HG02943 (cell line): ENCODE data around the gene TMEM121.

ENCODE experiments used
- ATAC-seq: cut with Tn5 transposase; IDR thresholded peaks from one replicate; pipeline ENCODE4 v1.9.1; 2021; ENCODE audit warnings: mild to moderate bottlenecking, low read depth, moderate library complexity; ENCODE audit not compliant: unreplicated experiment

TMEM121 gene

DNA sequence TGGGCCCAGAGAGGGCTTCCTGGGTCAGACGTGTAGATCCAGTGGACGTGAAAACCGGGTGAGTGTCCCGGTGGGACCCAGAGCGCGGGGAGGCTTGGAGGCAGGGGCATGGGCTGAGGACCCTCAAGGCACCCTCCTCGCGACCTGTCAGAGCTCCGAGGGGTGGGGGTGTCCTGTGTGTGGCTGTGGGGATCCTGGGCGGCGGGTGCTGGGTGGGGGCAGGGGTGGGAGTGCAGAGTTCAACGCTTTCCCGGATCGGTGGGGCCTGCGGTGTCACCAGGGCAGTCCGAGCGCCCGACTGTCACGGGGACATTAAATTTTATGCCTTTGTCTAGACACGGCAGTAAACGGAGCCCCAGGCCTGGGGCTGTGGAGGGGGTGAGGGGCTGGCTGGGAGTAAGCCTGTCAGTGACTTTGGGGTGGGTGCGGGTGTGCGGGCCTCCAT, 1.0 kb downstream of the TMEM121 start:
- ATAC-seq, result no peak

DNA sequence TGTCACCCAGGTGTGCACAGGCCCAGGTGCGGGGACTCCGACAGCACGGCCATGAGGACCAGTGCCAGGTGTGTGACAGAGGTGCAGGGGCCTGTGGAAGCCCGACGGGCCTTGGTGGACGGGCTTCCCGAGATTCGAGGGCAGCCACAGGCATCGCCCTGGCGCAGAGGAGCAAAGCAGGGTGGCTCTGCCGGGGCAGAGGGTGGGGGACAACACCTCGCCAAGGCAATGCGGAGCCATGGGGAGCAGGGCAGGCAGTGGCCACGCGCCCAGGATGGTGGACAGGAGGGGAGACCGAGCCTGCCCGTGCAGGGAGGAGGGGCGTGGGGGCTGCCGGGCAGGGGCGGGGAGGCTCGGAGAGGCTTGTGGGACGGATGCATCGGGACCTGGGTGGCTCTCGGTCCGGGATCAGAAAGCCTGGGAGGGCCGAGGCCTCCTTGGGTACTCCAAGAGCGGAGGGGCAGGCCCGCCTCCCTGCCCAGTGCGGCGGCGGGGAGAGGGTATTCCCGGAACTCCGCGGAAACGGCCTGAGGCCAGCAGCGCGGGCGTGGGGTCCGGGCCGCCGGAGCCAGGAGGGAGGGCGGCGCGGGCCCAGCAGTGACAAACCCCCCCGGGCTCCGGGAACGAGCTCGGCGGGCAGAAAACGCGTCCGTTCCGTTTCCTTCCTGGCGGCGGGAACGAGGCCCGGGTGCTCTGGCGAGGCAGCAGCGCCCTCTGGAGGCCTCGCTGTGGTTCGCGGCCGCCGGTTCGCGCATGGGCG, 1.6 kb downstream of the TMEM121 start:
- no peak for ATAC-seq

DNA sequence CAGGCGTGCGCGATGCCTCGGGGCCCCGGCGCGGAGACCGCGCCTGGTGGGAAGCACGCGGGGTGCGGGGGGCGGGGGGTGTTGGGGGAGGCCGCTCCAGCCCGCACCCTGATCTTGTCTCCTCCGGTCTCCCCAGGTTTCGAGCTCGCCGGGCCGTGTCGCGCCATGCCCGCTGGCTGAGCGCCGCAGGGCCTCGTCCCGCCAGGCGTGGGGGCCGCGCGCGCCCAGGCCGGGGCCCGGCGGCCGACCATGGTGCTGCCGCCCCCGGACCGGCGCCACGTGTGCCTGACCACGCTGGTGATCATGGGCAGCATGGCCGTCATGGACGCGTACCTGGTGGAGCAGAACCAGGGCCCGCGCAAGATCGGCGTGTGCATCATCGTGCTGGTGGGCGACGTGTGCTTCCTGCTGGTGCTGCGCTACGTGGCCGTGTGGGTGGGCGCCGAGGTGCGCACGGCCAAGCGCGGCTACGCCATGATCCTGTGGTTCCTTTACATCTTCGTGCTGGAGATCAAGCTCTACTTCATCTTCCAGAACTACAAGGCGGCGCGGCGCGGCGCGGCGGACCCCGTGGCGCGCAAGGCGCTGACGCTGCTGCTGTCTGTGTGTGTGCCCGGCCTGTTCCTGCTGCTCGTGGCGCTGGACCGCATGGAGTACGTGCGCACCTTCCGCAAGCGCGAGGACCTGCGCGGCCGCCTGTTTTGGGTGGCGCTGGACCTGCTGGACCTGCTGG, 2.4 kb downstream of the TMEM121 start:
- ATAC-seq, result no peak

DNA sequence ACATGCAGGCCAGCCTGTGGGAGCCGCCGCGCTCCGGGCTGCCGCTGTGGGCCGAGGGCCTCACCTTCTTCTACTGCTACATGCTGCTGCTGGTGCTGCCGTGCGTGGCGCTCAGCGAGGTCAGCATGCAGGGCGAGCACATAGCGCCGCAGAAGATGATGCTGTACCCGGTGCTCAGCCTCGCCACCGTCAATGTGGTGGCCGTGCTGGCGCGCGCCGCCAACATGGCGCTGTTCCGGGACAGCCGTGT, 2.9 kb downstream of the TMEM121 start:
- no peak for ATAC-seq

DNA sequence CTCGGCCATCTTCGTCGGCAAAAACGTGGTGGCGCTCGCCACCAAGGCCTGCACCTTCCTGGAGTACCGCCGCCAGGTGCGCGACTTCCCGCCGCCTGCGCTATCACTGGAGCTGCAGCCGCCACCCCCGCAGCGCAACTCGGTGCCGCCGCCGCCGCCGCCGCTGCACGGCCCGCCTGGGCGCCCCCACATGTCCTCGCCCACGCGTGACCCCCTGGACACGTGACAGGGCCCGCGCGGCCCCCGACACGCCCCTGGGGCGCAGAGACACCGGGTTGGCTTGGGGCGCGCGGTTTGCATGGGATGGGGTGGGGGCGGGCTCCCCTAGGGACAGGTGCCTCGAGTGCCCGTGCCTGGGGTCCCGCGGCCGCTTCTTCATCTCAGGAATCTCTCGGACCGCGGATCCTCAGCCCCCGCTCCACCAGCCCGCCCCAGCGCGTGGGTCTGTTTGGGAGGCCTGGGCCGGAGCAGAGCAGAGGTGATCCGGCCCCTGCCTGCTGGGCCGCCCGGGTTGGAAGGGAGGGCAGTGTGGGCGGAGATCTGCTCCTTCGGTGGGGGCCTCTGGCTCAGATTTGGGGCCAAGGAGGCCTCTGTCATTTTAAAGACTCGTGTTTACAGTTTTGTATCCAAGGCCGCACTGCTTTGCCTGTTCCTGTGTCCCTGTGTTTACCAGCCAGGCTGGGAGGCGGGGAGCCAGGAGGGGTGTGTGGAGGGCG, 3.3 kb downstream of the TMEM121 start:
- no peak for ATAC-seq

DNA sequence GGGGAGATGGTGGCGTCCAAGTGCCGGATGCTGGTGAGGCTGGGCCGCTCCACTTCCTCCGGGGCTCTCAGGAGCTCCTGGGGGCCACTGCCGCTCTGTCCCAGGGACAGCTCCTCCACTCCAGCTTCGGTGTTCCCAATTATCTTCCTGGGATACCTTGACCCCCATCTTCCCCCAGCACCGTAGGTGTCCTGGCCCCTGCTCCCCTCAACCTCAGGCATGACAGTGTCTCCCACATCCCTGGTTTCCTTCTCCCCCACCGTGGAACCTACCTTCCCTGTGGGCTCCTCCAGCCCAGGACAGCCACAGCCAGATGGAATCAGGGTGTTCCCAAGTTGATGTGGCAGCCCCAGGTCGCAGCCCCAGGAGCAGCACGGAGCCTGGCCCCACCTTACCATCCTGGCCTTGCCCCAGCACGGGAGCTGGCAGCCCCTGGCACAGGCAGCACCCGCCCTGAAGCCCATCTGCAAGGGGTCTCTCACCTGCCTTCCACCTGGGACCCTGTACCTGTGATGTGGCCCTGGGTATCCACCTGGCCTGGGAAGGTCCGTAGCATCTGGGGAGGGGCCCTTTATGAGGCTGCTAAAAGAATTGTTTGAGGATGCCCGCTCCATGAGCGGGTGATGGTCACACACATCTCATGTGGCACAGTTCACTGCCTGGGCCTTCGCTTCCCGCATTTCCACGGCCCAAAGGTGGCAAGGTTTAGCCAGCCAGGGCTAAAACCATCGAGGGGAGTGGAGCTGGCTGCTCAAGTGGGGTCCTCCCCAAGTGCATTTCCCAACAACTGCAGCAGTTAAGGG, 4.1 kb downstream of the TMEM121 start:
- no peak for ATAC-seq

DNA sequence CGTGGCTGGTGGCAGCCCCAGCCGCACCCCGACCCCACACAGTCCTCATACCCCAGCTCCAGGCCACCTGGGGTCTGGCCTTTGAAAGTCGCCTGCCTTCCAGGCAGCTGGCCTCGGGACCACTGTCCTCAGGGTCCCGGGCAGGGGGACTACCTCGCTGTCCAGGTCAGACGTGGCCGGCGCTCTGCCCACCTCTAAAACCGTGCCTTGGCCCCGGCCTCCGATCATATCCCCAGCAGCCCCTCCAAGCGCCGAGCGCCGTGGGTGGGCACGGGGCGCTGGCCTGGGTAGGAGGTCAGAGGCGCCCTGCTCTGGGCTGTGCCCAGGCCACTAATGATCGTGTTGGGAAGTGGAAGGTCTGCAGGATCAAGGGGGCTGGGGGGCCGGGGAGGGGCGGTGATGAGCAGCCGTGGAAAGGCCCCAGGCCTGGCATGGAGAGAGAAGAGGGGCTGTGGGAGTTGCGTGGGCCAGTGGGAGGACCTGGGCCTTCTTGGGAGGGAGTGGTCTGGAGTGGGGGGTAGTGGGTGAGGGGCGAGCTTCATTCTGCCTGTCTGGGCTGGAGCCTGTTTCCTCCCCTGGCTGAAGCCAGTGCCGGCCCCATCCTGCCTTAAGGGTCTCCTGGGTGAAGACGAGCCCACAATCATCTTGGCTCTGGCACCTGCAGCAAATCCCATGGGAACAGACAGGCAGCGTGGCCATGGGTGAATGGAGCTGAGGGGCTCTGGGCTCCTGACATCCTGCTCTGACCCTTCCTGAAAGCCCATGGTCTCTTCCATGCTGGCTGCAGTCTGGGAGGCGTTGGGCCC, 4.9 kb downstream of the TMEM121 start:
- ATAC-seq, result no peak

DNA sequence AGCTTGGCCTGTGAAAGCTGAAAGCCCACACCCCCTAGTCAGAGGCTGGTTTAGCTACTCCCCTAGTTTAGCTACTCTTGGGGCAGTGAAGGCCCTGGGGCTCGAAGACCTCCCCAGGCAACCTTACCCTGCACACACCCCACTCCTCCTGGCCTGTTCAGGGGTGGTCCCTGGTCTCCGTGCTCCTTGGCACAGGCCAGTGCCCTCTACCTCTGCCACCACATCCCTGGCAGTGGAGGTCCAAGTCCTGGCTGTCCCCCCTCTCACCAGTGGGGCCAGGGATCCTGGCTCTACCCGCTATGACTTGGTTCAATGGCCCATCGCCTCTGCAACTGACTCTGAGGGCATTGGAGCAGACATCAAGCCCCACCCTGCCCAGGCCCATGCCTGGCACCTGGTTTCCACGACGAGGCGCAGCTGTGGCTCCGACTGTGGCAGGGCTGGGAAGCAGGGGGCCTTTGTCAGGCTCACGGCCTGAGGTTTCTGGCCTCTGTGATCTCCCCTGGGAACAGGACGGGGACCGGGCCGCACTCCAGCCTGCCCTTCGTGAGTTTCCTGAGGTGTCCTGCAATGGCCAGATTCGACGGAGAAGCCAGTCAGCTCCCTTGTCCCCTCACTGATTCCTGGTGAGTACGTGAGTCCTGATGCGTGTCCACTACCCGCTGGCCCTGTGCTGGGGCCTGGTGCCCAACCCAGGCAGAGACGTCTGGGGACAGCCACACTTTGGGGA, 5.7 kb downstream of the TMEM121 start:
- ATAC-seq, result no peak

DNA sequence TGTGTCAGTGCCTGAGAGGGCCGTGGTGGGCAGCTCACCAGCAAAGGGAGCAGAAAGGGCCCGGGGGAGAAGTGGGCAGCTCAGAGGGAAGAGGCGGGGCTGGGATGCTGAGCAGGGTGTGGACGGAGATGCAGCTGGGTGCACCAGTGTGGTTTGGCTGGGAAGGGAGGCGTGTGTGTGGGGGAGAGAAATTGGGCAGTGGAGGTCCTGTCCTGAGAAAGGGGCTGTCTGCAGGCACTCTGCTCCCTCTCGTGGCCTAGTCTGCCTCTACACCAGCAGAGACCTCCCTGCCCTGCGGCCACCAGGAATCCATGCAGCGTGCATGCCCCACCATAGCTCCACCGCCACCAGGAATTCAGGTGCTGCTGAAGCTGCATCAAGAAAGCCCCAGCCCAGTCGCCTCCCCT, 6.4 kb downstream of the TMEM121 start:
- ATAC-seq, result no peak

DNA sequence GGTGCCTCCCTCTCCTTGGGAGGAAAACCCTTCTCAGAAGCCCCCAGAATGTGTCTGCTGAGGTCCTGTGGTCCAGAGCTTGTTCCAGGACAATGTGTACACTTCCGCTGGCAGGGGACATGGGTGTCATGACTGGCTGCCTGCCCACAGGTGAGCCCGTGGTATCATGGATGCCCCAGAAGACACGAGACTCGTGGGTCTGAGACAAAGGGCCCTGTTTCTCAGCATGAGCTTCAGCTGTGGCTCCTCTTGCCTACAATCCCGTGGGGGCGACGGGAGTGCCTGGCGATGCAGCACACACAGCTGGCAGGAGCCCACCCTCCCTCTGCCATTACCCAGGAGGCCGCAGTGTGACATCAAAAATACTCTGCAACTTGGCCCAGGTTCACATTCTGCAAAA, 7.0 kb downstream of the TMEM121 start:
- no peak for ATAC-seq

DNA sequence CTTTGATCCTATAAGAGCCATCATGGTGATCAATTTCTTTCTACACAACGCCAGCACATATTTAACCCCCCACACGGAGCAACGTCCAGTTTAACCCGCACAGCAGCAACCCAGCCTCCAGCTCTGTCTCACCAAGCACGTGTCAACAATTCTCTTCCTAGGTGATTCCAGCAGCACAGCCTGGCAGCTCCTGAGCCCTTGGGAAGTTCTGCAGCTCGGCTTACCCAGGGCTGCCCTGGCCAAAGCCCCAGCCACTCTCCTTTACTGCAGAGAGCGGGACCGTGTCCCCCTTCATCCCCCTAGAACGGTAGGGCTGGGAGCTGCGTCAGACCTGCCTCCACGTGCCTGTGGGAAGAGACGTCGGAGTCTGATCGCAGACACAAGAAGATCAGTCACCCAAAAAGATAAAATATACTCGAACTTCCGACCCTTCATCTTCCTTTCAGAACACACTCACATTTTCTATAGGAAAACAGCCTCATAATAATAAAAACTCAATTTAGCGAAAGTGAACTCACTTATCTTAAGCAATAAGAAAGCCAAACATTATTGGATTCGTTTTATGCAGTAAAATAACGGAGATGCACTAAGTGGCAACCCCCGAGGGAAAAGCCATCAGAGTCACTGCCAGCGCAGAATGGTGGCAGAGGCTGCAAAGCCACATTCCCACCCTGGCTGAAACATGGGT, 7.6 kb downstream of the TMEM121 start:
- no peak for ATAC-seq

DNA sequence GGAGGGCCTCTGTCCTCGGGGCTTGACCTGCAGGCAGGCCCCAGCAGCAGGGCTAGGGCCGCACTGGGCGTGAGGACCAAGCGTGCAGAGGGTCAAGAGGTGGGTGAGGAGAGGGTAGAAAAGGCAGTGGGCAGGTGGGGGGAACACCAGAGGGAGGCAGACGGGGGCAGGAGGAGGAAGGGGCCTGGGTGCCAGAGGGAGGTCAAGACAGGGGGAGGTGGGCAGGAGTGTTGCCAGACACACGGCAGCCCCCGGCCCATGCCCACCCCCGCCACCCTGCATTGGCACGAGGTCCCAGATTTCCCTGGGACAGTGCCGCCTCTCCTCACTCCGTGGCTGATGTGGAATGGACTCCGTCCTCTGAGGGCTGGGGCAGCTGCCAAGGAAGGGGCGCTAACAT, 8.2 kb downstream of the TMEM121 start:
- no peak for ATAC-seq

DNA sequence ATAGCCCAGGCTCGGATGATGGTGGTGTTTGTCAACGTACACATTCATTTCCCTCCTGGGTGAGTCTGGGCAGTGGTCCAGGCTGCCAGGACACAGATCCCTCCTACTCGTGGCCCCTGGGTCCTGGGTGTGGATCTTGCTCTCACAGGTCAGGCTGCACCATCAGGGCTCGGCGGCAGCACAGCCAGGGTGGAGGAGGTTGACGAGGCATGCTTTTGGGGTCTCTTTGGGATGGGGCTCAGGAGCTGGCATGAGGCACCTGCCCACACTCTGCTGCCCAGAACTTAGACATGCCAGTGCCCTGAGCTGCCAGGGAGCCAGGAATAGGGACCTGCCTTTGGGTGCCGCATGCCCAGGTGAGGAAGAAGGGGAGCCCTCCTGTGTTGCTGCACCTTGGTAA, 9.7 kb downstream of the TMEM121 start:
- ATAC-seq, result no peak

DNA sequence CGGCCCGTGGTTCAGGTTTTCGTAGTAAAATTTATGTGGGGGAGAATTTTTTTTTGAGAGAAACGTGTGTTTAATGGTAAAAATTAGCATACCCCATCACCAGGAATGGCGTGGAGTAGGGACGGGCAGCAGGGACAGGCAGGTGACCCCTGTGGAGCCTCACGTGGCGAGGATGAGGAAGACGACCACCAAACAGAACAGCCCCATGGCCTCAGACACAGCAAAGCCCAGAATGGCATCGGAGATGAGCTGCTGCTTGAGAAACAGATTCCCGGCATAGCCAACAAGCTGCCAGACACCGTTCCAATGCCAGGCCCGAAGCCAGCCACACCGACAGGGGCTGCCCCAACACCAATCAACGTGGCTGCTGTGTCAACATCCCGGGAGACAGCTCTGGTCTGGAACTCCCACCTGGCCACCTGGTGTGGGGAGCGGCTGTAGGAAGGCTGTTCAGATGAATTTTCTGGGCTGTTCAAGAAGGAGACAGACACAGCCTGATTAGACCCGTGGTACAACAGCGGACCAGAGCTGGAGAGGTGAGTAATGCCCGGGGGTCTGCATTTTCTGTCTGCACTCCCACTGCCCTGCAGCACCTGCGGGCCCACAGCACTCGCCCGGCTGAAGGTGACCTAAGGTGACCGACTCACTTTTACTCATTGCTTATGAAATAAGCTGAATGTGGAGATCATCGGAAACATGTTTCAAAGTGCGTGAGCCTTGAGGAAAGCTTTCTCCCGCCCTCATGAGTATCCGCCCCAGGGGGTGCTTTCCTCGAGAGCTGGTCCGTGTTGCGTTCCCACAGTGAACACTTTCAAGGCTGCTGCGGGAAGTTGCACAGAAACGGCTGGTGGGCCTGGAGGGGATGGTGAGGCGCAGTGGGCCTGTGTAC, 10.6 kb downstream of the TMEM121 start:
- no peak for ATAC-seq

DNA sequence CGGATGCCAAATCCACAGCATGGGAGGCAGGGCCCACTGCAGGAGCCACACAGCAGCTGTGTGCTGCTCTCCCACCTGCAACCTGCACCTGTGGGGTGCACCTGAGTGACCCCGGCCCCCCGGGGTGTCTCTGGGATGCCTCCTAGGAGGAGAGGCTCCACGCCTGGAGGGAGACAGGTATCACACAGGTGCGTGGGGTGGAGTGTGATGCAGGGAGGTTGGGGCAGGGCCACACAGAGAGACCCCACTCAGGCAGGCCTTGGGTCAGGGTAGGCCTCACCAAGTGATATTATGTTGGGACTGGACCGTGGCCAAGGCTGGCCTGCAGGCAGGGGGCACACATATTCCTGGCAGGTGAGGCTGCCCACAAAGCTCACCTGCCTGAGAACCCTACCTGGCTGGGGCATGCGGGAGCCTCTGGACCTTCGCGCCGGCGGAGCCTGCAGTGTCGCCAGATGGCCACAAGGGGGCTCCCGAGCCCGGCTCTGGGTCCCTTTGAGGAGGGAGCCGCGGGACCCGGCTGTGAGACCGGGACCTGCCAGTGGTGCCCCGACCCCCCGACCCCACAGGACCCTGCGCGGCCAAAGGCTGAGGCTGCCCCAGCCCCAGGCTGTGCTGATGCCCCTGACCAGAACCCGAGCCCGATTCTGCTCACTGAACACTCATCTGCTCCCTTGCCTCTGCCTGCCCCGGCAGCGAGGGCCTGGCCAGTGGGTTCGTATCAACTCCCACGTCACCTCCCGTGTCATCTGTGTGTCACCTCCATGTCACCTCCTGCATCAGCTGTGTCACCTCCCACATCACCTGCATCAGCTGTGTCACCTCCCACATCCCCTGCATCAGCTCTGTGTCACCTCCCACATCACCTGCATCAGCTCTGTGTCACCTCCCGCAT, 11.4 kb downstream of the TMEM121 start:
- no peak for ATAC-seq

DNA sequence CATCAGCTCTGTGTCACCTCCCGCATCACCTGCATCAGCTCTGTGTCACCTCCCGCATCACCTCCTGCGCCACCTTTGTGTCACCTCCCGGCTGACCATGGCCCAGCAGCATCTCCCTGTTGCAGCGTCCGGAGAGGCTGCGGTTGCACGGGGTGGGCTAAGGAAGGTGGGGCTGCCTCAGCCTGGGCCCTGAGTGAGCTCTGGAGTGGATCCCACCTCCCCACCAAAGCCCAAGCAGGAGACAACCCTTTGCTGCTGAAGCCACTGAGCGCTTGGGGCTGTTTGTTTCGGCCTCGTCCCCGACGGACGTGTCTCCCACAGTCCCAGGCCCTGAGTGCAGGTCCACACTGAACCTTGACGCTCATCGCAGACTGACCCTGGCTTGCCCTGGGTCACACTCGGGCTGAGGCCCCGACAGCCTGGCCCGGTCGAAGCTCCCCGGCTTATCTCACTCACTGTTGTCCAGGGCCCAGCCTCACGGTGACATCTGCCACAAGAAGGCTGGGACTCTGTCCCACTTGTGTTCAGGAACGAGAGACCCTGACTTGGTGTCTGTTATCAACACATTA, 12.2 kb downstream of the TMEM121 start:
- ATAC-seq, result no peak

DNA sequence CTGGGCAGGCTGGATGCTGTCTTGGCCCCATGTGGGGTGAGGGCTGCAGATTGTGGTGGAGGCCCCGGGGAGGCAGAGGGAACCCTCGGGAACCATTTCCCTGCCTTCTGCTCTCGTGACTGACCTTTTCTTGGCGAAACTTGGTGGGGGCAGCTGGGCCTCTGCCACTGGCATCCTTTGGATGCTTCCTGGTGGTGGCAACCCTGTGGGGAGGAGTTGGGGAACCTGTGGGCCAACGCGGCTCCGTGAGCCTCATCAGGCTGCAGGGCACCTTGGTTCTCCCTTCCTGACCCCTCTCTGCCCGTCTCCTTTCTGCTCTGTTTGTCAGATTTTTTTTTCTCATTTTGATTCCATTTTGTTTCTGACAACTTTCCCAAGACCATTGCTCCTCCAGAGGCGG, 14.4 kb downstream of the TMEM121 start:
- no peak for ATAC-seq
